HG03025 (cell line): ENCODE data around the gene TMEM255A.

Experiments used
- ATAC-seq: cut with Tn5 transposase; IDR thresholded peaks from one replicate; pipeline ENCODE4 v1.9.1; 2021; ENCODE audit warnings: mild to moderate bottlenecking, moderate library complexity; ENCODE audit not compliant: unreplicated experiment, low FRiP score

TMEM255A gene

DNA sequence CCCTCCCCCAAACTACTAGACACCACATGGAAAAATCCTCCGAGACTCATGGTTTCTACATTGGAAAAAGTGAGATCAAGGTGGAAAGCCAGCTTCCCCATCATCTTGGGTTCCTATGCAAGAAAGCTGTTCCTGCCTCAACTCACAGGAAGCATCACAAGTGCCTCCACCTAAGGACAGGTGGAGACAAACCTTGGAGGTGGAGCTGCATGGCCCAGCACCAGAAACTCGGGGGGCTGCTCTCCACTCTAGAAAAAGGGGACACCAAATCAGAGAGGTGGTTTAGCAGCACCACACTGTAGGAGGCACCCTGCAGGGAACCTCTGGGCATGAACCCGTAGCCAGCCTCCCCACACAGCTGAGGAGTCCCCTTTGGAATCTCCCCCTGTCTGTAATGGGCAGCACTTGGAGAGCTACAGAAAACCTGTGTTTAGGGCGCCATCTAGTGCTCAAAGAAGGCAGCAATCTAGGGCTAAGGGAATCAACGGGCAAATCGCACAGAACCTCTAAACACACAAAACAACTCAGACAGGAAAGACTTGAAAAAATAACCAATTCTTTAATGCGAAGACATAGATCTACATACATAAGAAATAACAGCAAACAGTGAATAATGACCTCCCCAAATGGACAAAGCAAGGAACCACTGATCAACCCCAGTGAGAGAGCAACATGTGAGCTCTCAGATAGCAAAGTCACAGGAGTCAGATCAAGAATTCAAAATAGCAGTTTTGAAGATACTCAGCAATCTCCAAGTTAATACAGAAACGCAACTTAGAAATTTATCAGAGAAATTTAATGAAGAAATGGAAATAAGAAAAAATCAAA, 97.6 kb downstream of the TMEM255A start:
- ATAC-seq = peak; percentile 66
